Astrocyte (in vitro differentiated cells and primary cell): ENCODE results near the gene PPP1R12C.

Experiments
- EZH2 ChIP-seq: IDR thresholded peaks from 2 replicates; pipeline ENCODE4 v1.6.1; 2012; ENCODE audit warnings: mild to moderate bottlenecking, low read length, inconsistent platforms; ENCODE audit not compliant: insufficient read depth
- TF ChIP-seq, protein P1 (sequence below): IDR thresholded peaks from 2 replicates; pipeline ENCODE4 v1.5.1; 2011; ENCODE audit warnings: low read depth, mild to moderate bottlenecking, inconsistent platforms, low read length, moderate library complexity; ENCODE audit not compliant: insufficient read depth

DNA sequence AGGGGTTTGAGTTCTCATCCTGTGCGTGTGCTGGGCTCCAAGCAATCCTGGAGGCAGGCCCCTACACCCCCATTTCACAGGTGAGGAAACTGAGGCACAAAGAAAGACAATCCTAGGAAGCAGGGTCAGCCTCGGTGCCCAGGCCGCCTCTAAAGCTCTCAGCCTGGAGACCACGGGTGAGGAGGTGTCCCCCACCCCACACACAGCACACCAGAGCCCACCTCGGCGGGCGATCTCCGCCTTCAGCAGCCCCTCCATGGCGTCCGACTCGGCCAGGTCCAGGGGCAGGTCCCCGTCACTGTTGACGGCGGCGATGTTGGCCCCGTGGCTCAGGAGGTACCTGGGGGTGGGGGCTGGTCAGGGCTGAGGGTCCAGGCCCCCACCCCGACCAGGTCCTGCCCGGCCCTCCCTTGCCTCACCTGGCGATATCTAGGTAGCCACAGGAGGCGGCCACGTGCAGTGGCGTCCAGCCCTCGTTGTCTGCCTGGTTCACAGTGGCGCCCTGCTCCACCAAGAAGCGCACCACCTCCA is 5.1 kb downstream of the PPP1R12C start:
- TF ChIP-seq, protein P1, sequence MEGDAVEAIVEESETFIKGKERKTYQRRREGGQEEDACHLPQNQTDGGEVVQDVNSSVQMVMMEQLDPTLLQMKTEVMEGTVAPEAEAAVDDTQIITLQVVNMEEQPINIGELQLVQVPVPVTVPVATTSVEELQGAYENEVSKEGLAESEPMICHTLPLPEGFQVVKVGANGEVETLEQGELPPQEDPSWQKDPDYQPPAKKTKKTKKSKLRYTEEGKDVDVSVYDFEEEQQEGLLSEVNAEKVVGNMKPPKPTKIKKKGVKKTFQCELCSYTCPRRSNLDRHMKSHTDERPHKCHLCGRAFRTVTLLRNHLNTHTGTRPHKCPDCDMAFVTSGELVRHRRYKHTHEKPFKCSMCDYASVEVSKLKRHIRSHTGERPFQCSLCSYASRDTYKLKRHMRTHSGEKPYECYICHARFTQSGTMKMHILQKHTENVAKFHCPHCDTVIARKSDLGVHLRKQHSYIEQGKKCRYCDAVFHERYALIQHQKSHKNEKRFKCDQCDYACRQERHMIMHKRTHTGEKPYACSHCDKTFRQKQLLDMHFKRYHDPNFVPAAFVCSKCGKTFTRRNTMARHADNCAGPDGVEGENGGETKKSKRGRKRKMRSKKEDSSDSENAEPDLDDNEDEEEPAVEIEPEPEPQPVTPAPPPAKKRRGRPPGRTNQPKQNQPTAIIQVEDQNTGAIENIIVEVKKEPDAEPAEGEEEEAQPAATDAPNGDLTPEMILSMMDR = no peak
- TF ChIP-seq EZH2 = no peak
